HepG2 (cell line): ENCODE results near the gene FAM200B. TPM values are rescaled to one million over a fixed set of nuclear protein-coding genes. Genes with fewer than 3 reads are reported as not detected.

Experiments
- ATAC-seq: fragments of 200-7000 bp; cut with Tn5 transposase; 3 replicates; pipeline ENCODE4 v1.9.1; 2020; ENCODE audit warnings: mild to moderate bottlenecking, moderate library complexity
- BruUV-seq: library from RNA; stranded (reverse); fragments of 400-500 nt; replicated peaks from 2 replicates; lab custom pipeline; 2021; lab: Mats Ljungman, UMichigan
- CTCF ChIA-PET: fragments of 300-600 bp; formaldehyde crosslinking; extraction: SDS; loops from one replicate; lab custom pipeline; 2021; ENCODE audit warnings: low total read pairs, inconsistent platforms, low intra/inter-chr PET ratio; lab: Yijun Ruan, JAX
- POLR2A ChIA-PET: fragments of 350-600 bp; sonication (Branson Sonifier 250); formaldehyde crosslinking; loops from one replicate; lab custom pipeline; 2020; ENCODE audit warnings: antibody characterized with exemption, inconsistent platforms; lab: Yijun Ruan, JAX
- DNase-seq: peaks from one replicate; pipeline ENCODE4 v3.0.0-alpha.2; 2015; ENCODE audit warnings: low spot score
- FAIRE-seq: peaks from 3 replicates; lab custom pipeline; 2011; peaks lifted over from hg19 to GRCh38; lab: Jason Lieb, UNC
- H2AFZ ChIP-seq: one replicate; pipeline ENCODE4 v1.6.1; 2011; ENCODE audit warnings: low read length, inconsistent platforms
- H3K27ac ChIP-seq: fragments of 300-600 bp; 3 replicates; pipeline ENCODE4 v1.8.0; 2011; ENCODE audit warnings: mixed run types, mild to moderate bottlenecking, mixed read lengths, low read length, inconsistent platforms; ENCODE audit not compliant: insufficient read depth; ENCODE audit errors: extremely low read length
- H3K27me3 ChIP-seq, 2 experiments: fragments of 200-600 bp in 1 of 2; 2 replicates in 1 of 2; 3 replicates in 1 of 2; pipeline versions ENCODE4 v1.6.0 to v1.8.0; 2011; ENCODE audit warnings: low read length in 2 of 2, mild to moderate bottlenecking in 2 of 2, moderate library complexity in 2 of 2, inconsistent platforms in 1 of 2; ENCODE audit not compliant: insufficient read depth in 2 of 2, control insufficient read depth in 1 of 2
- H3K36me3 ChIP-seq, 2 experiments: fragments of 200-600 bp in 1 of 2; replicated peaks in 1 of 2; 2 replicates in 1 of 2; 3 replicates in 1 of 2; pipeline versions ENCODE4 v1.5.1 to v1.8.0; 2011; ENCODE audit warnings: low read length in 2 of 2, inconsistent platforms in 1 of 2; ENCODE audit not compliant: insufficient read depth in 2 of 2, control insufficient read depth in 1 of 2
- H3K4me1 ChIP-seq: 2 replicates; pipeline ENCODE4 v1.5.1; 2012; ENCODE audit warnings: low read length, inconsistent platforms; ENCODE audit not compliant: insufficient read depth
- H3K4me2 ChIP-seq: 2 replicates; pipeline ENCODE4 v1.6.0; 2011; ENCODE audit warnings: low read depth, low read length, inconsistent platforms
- H3K4me3 ChIP-seq, 3 experiments: fragments of 200-600 bp in 1 of 3; sonication (generic), shearing (Covaris generic) in 1 of 3; replicated peaks in 1 of 3; 2 replicates each; pipeline ENCODE4 v1.5.1; 2011 to 2016; ENCODE audit warnings: low read length in 3 of 3, inconsistent platforms in 2 of 3, low read depth in 2 of 3, mild to moderate bottlenecking in 2 of 3, control low read depth in 1 of 3, mixed read lengths in 1 of 3; ENCODE audit not compliant: insufficient read depth in 1 of 3
- H3K79me2 ChIP-seq: one replicate; pipeline ENCODE4 v1.6.1; 2011; ENCODE audit warnings: low read length, inconsistent platforms; ENCODE audit not compliant: insufficient read depth
- H3K9ac ChIP-seq: 2 replicates; pipeline ENCODE4 v1.6.0; 2011; ENCODE audit warnings: mild to moderate bottlenecking, low read depth, low read length, inconsistent platforms; ENCODE audit not compliant: insufficient read depth
- H3K9me3 ChIP-seq: 2 replicates; pipeline ENCODE4 v1.5.1; 2012; ENCODE audit warnings: mild to moderate bottlenecking, low read length
- H4K20me1 ChIP-seq: 2 replicates; pipeline ENCODE4 v1.6.0; 2011; ENCODE audit warnings: inconsistent platforms, mild to moderate bottlenecking, low read length, moderate library complexity; ENCODE audit not compliant: insufficient read depth
- ATF7 ChIP-seq, 2 experiments: fragments of 450-650 bp in 1 of 2; sonication (generic) in 1 of 2; formaldehyde crosslinking in 1 of 2; IDR thresholded peaks; 2 replicates each; pipeline versions ENCODE4 v1.4.0 to v1.6.1; 2016 to 2020; ENCODE audit warnings: antibody characterized with exemption in 1 of 2, mild to moderate bottlenecking in 1 of 2, missing genetic modification reagents in 1 of 2
- BRCA1 ChIP-seq: sonication (generic); formaldehyde crosslinking; IDR thresholded peaks from 2 replicates; pipeline ENCODE4 v1.4.0; 2020; ENCODE audit warnings: missing genetic modification reagents
- CC2D1A ChIP-seq: sonication (generic); formaldehyde crosslinking; IDR thresholded peaks from 2 replicates; pipeline ENCODE4 v1.8.1; 2023; ENCODE audit warnings: mild to moderate bottlenecking, missing genetic modification reagents
- HDAC2 ChIP-seq: sonication (generic); formaldehyde crosslinking; IDR thresholded peaks from 2 replicates; pipeline ENCODE4 v1.4.0; 2020; ENCODE audit warnings: missing genetic modification reagents
- KDM5B ChIP-seq: sonication (generic); formaldehyde crosslinking; IDR thresholded peaks from 2 replicates; pipeline ENCODE4 v1.4.0; 2020; ENCODE audit warnings: missing genetic modification reagents, mild to moderate bottlenecking, borderline replicate concordance
- NKX3-1 ChIP-seq: sonication (generic); formaldehyde crosslinking; IDR thresholded peaks from 2 replicates; pipeline ENCODE4 v1.5.0; 2020; ENCODE audit warnings: missing genetic modification reagents
- SSRP1 ChIP-seq: IDR thresholded peaks from 2 replicates; pipeline ENCODE4 v1.6.1; 2016; ENCODE audit warnings: control low read depth
- TAF1 ChIP-seq: sonication (generic); formaldehyde crosslinking; IDR thresholded peaks from 2 replicates; pipeline ENCODE4 v1.4.0; 2020; ENCODE audit warnings: missing genetic modification reagents
- TRAFD1 ChIP-seq: sonication (generic); formaldehyde crosslinking; IDR thresholded peaks from 2 replicates; pipeline ENCODE4 v1.5.1; 2020; ENCODE audit warnings: missing genetic modification reagents, mild to moderate bottlenecking, borderline replicate concordance
- ZFP1 ChIP-seq: IDR thresholded peaks from 2 replicates; pipeline ENCODE4 v1.6.1; 2016
- ZNF136 ChIP-seq: sonication (generic); formaldehyde crosslinking; IDR thresholded peaks from 2 replicates; pipeline ENCODE4 v1.8.1; 2022; ENCODE audit warnings: low read depth, mild to moderate bottlenecking, moderate library complexity, missing genetic modification reagents
- ZNF234 ChIP-seq: sonication (generic); formaldehyde crosslinking; conservative IDR thresholded peaks from 2 replicates; pipeline ENCODE4 v1.5.1; 2020; ENCODE audit warnings: mild to moderate bottlenecking, missing genetic modification reagents
- ZNF331 ChIP-seq: sonication (generic); formaldehyde crosslinking; IDR thresholded peaks from 2 replicates; pipeline ENCODE4 v1.4.0; 2020; ENCODE audit warnings: missing genetic modification reagents
- ZNF792 ChIP-seq: IDR thresholded peaks from 2 replicates; pipeline ENCODE4 v1.6.1; 2016
- WGBS: methylation state at CpG from one replicate; pipeline ENCODE4 v1.1.6; 2017; ENCODE audit warnings: low lambda C conversion rate; 5-methylcytosine and 5-hydroxymethylcytosine counted together
- in situ Hi-C: cut with HindIII; loops from 2 replicates; pipeline ENCODE4 v1.10.0; 2017; ENCODE audit warnings: low pct_unique_long_range_greater_than_20kb; ENCODE audit not compliant: extremely low pct_ligation_motif_present
- intact Hi-C: fragments of 100-400 bp; cut with micrococcal nuclease; formaldehyde crosslinking; loops from one replicate; pipeline ENCODE4 v1.10.0; 2022; ENCODE audit not compliant: unreplicated experiment
- polyA plus RNA-seq, 8 experiments: library from polyadenylated mRNA; depleted of rRNA in 3 of 8; stranded (reverse) in 7 of 8; unstranded in 1 of 8; fragments of >200 nt; fragmentation: Illumina TruSeq in 4 of 8; extraction: Trizol in 4 of 8; gene quantifications; 2 replicates each; pipeline versions ENCODE4 v1.2.1 to v1.2.3, GENCODE V29; 2011 to 2016; ENCODE audit warnings: low read depth in 4 of 8, missing spikeins in 1 of 8, mixed read lengths in 1 of 8; ENCODE audit not compliant: insufficient read depth in 1 of 8
- total RNA-seq, 5 experiments: library from RNA; depleted of rRNA; stranded (reverse); fragments of >200 nt; fragmentation: Illumina TruSeq; extraction: Trizol; gene quantifications; 2 replicates each; pipeline ENCODE4 v1.2.3, GENCODE V29; 2016; ENCODE audit warnings: low read depth in 1 of 5
- TF ChIP-seq, protein P1 (sequence below): sonication (generic); formaldehyde crosslinking; IDR thresholded peaks from 2 replicates; pipeline ENCODE4 v1.8.0; 2022; ENCODE audit warnings: mild to moderate bottlenecking, missing genetic modification reagents
- TF ChIP-seq, protein P2 (sequence below): sonication (generic); formaldehyde crosslinking; IDR thresholded peaks from 2 replicates; pipeline ENCODE4 v1.5.1; 2020; ENCODE audit warnings: mild to moderate bottlenecking, missing genetic modification reagents, borderline replicate concordance
- TF ChIP-seq, protein P3 (sequence below): IDR thresholded peaks from 2 replicates; pipeline ENCODE4 v1.6.1; 2018; ENCODE audit warnings: missing genetic modification reagents

Gene FAM200B
- total and polyA plus RNA-seq, 2 of the 13 experiments (the other 11 are each of a cell fraction or from before 2014, with no cell fraction given): 25.6 to 41.8 TPM

GRCh38 chr4:15648600-15648999 is 33.0 kb upstream of the FAM200B start:
- no TSS peak for BruUV-seq
- H3K27me3 ChIP-seq: no peaks in the 10 kb centered on the region
- ATAC-seq (no peak), DNase-seq (no peak), FAIRE-seq (no peak)
- no peak overlapping the region for H3K4me3 ChIP-seq
- no peak overlapping the region for H3K27ac ChIP-seq
- peaks cover 10% of the 10 kb centered on the region for H4K20me1 ChIP-seq
- ChIA-PET POLR2A (interaction anchor here (1.2 kb wide), 1 partner anchor 33 kb away, joined by 3 read pairs; the partner anchor contains the start of gene FAM200B), CTCF (no interaction called here)
- no peaks in the 10 kb centered on the region for H3K9me3 ChIP-seq
- intact Hi-C loops: no loop called here
- no peak overlapping the region for H3K9ac ChIP-seq
- H3K4me1 ChIP-seq: peaks cover 35% of the 10 kb centered on the region
- H3K36me3 ChIP-seq: no peaks in the 10 kb centered on the region; a peak in 1 of 5 replicates
- 87% methylated on average over 2 of the region's 2 CpGs for WGBS
- in situ Hi-C loops: no loop called here
- TF ChIP-seq ZNF792 (CRISPR knock-in tag) (no peak), BRCA1 (no peak), TRAFD1 (CRISPR knock-in tag) (no peak), HDAC2 (CRISPR knock-in tag) (no peak), ZNF234 (CRISPR knock-in tag) (no peak), CC2D1A (no peak), ZNF331 (CRISPR knock-in tag) (no peak), ZFP1 (CRISPR knock-in tag) (no peak), ATF7 (IDR thresholded peaks at IDR 0.05) (no peak), ATF7 (CRISPR knock-in tag; IDR thresholded peaks at IDR 0.05) (no peak), SSRP1 (CRISPR knock-in tag) (no peak), ZNF136 (CRISPR knock-in tag) (no peak), TAF1 (CRISPR knock-in tag) (no peak), KDM5B (CRISPR knock-in tag) (no peak), NKX3-1 (CRISPR knock-in tag) (no peak)
- TF ChIP-seq, protein P1, sequence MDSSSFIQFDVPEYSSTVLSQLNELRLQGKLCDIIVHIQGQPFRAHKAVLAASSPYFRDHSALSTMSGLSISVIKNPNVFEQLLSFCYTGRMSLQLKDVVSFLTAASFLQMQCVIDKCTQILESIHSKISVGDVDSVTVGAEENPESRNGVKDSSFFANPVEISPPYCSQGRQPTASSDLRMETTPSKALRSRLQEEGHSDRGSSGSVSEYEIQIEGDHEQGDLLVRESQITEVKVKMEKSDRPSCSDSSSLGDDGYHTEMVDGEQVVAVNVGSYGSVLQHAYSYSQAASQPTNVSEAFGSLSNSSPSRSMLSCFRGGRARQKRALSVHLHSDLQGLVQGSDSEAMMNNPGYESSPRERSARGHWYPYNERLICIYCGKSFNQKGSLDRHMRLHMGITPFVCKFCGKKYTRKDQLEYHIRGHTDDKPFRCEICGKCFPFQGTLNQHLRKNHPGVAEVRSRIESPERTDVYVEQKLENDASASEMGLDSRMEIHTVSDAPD (CRISPR knock-in tag): no peak
- TF ChIP-seq, protein P2, sequence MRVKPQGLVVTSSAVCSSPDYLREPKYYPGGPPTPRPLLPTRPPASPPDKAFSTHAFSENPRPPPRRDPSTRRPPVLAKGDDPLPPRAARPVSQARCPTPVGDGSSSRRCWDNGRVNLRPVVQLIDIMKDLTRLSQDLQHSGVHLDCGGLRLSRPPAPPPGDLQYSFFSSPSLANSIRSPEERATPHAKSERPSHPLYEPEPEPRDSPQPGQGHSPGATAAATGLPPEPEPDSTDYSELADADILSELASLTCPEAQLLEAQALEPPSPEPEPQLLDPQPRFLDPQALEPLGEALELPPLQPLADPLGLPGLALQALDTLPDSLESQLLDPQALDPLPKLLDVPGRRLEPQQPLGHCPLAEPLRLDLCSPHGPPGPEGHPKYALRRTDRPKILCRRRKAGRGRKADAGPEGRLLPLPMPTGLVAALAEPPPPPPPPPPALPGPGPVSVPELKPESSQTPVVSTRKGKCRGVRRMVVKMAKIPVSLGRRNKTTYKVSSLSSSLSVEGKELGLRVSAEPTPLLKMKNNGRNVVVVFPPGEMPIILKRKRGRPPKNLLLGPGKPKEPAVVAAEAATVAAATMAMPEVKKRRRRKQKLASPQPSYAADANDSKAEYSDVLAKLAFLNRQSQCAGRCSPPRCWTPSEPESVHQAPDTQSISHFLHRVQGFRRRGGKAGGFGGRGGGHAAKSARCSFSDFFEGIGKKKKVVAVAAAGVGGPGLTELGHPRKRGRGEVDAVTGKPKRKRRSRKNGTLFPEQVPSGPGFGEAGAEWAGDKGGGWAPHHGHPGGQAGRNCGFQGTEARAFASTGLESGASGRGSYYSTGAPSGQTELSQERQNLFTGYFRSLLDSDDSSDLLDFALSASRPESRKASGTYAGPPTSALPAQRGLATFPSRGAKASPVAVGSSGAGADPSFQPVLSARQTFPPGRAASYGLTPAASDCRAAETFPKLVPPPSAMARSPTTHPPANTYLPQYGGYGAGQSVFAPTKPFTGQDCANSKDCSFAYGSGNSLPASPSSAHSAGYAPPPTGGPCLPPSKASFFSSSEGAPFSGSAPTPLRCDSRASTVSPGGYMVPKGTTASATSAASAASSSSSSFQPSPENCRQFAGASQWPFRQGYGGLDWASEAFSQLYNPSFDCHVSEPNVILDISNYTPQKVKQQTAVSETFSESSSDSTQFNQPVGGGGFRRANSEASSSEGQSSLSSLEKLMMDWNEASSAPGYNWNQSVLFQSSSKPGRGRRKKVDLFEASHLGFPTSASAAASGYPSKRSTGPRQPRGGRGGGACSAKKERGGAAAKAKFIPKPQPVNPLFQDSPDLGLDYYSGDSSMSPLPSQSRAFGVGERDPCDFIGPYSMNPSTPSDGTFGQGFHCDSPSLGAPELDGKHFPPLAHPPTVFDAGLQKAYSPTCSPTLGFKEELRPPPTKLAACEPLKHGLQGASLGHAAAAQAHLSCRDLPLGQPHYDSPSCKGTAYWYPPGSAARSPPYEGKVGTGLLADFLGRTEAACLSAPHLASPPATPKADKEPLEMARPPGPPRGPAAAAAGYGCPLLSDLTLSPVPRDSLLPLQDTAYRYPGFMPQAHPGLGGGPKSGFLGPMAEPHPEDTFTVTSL (CRISPR knock-in tag): no peak
- TF ChIP-seq, protein P3, sequence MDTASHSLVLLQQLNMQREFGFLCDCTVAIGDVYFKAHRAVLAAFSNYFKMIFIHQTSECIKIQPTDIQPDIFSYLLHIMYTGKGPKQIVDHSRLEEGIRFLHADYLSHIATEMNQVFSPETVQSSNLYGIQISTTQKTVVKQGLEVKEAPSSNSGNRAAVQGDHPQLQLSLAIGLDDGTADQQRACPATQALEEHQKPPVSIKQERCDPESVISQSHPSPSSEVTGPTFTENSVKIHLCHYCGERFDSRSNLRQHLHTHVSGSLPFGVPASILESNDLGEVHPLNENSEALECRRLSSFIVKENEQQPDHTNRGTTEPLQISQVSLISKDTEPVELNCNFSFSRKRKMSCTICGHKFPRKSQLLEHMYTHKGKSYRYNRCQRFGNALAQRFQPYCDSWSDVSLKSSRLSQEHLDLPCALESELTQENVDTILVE (CRISPR knock-in tag): no peak
- H2AFZ ChIP-seq: no peak overlapping the region
- H3K4me2 ChIP-seq: no peak overlapping the region
- peaks cover 86% of the 10 kb centered on the region for H3K79me2 ChIP-seq
